OCI-LY7 (cell line): Measurements from ENCODE around the gene RASEF.

Experiments used
- CTCF ChIP-seq: fragments of 200-600 bp; sonication (generic); conservative IDR thresholded peaks from 2 replicates; pipeline ENCODE4 v1.5.1; 2014; ENCODE audit warnings: mild to moderate bottlenecking, antibody characterized with exemption, low read length, moderate library complexity, mixed read lengths
- EZH2phosphoT487 ChIP-seq: fragments of 200-600 bp; sonication (generic); IDR thresholded peaks from 2 replicates; pipeline ENCODE4 v1.6.1; 2018; ENCODE audit warnings: low read depth, borderline replicate concordance, mild to moderate bottlenecking, mixed run types, antibody characterized with exemption, low read length, moderate library complexity, mixed read lengths

DNA sequence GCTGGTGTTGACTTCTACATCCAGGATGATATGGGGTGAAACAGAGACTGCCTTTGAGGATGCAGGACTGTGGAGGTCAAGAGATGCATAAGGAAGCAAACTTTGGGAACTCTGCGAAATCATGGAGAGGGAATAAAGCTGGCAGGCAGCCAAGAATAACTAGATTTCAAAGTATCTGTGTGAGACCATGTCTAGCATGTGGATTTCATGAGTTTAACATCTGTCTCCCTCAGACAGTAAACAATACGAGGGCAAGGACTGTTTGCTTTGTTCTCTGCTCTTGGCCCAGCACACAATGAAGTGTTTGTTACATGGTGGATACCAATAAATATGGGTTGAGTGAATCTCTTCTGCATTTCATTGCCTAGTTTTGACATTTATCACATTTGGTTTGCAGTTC lies 71.3 kb downstream of the RASEF start:
- TF ChIP-seq CTCF (no peak), EZH2phosphoT487 (no peak)
